ENCODE measurements around the gene MGAT4C. TPM values are rescaled to one million over a fixed set of nuclear protein-coding genes. Genes with fewer than 3 reads are reported as not detected.
A peak's percentile ranks its signal among the peaks of the same experiment; 100 is the strongest.

Gene MGAT4C
- total RNA-seq, 1 experiment from 2014 or later: not detected

GRCh38 chr12:85955127-85955526, 301.1 kb downstream of the MGAT4C start:
- BruUV-seq (replicated peaks): no TSS peak
- ATAC-seq (peak; percentile 27; the same call in 1 of the 2 replicates), DNase-seq (peak; percentile 25)
- H3K9me2 ChIP-seq (replicated peaks; ENCODE audit: low read length): no peaks in the 10 kb centered on the region
- no peak overlapping the region for H2AFZ ChIP-seq (ENCODE audit: low read length)
- H3K4me1 ChIP-seq (ENCODE audit: insufficient read depth, low read length): no peaks in the 10 kb centered on the region
- ChIA-PET CTCF (interaction anchor here (0.6 to 0.7 kb wide), 3 partner anchors 262 to 960 kb away, joined by 3 read pairs; no protein-coding TSS in a partner anchor), POLR2A (ENCODE audit: unreplicated experiment) (no interaction called here)
- H3K4me2 ChIP-seq (ENCODE audit: low read length): no peak overlapping the region
- H3K79me2 ChIP-seq (ENCODE audit: low read length): no peaks in the 10 kb centered on the region
- TF ChIP-seq CTCF (conservative IDR thresholded peaks at IDR 0.05; ENCODE audit: low read depth, low read length) (peak; percentile 58), EZH2phosphoT487 (IDR thresholded peaks at IDR 0.05; ENCODE audit: borderline replicate concordance, low read length) (no peak)
- H3F3A ChIP-seq (ENCODE audit: low read length, unreplicated experiment): no peaks in the 10 kb centered on the region
- no peaks in the 10 kb centered on the region for H4K20me1 ChIP-seq (ENCODE audit: low read length)
- no peak overlapping the region for H3K27ac ChIP-seq (ENCODE audit: low read length)
- H3K9me3 ChIP-seq (ENCODE audit: low read length): no peaks in the 10 kb centered on the region
- no peak overlapping the region for H3K9ac ChIP-seq (ENCODE audit: low read length)
- no peak overlapping the region for H3K4me3 ChIP-seq (ENCODE audit: low read length)
- intact Hi-C loops (cut with micrococcal nuclease): loop anchor here (1.0 to 10.0 kb wide), 5 partner anchors 232 to 1997 kb away; partner anchors contain the start of gene MGAT4C
- H3K36me3 ChIP-seq (ENCODE audit: low read depth, low read length): no peaks in the 10 kb centered on the region
- H3K27me3 ChIP-seq (ENCODE audit: low read length): no peaks in the 10 kb centered on the region

GRCh38 chr12:85951823-85952222, 304.4 kb downstream of the MGAT4C start:
- no TSS peak for BruUV-seq (replicated peaks)
- no peaks in the 10 kb centered on the region for H3K9me3 ChIP-seq (ENCODE audit: low read length)
- TF ChIP-seq CTCF (conservative IDR thresholded peaks at IDR 0.05; ENCODE audit: low read depth, low read length): peak; percentile 69
- TF ChIP-seq EZH2 (IDR thresholded peaks at IDR 0.05; ENCODE audit: low read length, unreplicated experiment): no peak
- no peak for TF ChIP-seq EZH2phosphoT487 (IDR thresholded peaks at IDR 0.05; ENCODE audit: borderline replicate concordance, low read length)
- no peaks in the 10 kb centered on the region for H3K36me3 ChIP-seq (ENCODE audit: low read depth, low read length)
- DNase-seq (peak; percentile 49), ATAC-seq (no peak)
- no peak overlapping the region for H3K4me3 ChIP-seq (ENCODE audit: low read length)
- ChIA-PET POLR2A (ENCODE audit: unreplicated experiment) (no interaction called here), CTCF (interaction anchor here (0.8 kb wide), 1 partner anchor 483 kb away, joined by 3 read pairs; no protein-coding TSS in a partner anchor)
- H3F3A ChIP-seq (ENCODE audit: low read length, unreplicated experiment): no peaks in the 10 kb centered on the region
- no peaks in the 10 kb centered on the region for H3K9me2 ChIP-seq (replicated peaks; ENCODE audit: low read length)
- H2AFZ ChIP-seq (ENCODE audit: low read length): no peak overlapping the region
- no peak overlapping the region for H3K4me2 ChIP-seq (ENCODE audit: low read length)
- no peak overlapping the region for H3K9ac ChIP-seq (ENCODE audit: low read length)
- H3K79me2 ChIP-seq (ENCODE audit: low read length): no peaks in the 10 kb centered on the region
- no peak overlapping the region for H3K27ac ChIP-seq (ENCODE audit: low read length)
- no peaks in the 10 kb centered on the region for H3K4me1 ChIP-seq (ENCODE audit: insufficient read depth, low read length)
- H3K27me3 ChIP-seq (ENCODE audit: low read length): no peaks in the 10 kb centered on the region
- no peaks in the 10 kb centered on the region for H4K20me1 ChIP-seq (ENCODE audit: low read length)
- intact Hi-C loops (cut with micrococcal nuclease): loop anchor here (1.0 to 10.0 kb wide), 2 partner anchors 29 to 773 kb away; no protein-coding TSS in a partner anchor

- no peaks in the 10 kb centered on the region for H3K9me2 ChIP-seq (replicated peaks; ENCODE audit: low read length)
- no peaks in the 10 kb centered on the region for H3K79me2 ChIP-seq (ENCODE audit: low read length)
- no peaks in the 10 kb centered on the region for H3K9me3 ChIP-seq (ENCODE audit: low read length)
- no peak for ATAC-seq
- no peak overlapping the region for H2AFZ ChIP-seq (ENCODE audit: low read length)
- POLR2A ChIA-PET (ENCODE audit: unreplicated experiment): no interaction called here
- no peaks in the 10 kb centered on the region for H3K27me3 ChIP-seq (ENCODE audit: low read length)
- DNase-seq: no peak
- no peaks in the 10 kb centered on the region for H3F3A ChIP-seq (ENCODE audit: low read length, unreplicated experiment)
- no peak overlapping the region for H3K4me3 ChIP-seq (ENCODE audit: low read length)
- no peaks in the 10 kb centered on the region for H3K36me3 ChIP-seq (ENCODE audit: low read depth, low read length)
- CTCF ChIA-PET: no interaction called here
- no peaks in the 10 kb centered on the region for H4K20me1 ChIP-seq (ENCODE audit: low read length)
- H3K4me2 ChIP-seq (ENCODE audit: low read length): no peak overlapping the region
- intact Hi-C loops (cut with micrococcal nuclease): no loop called here
- no peak overlapping the region for H3K9ac ChIP-seq (ENCODE audit: low read length)
- no peak for TF ChIP-seq CTCF (conservative IDR thresholded peaks at IDR 0.05; ENCODE audit: low read depth, low read length)
- no peak for TF ChIP-seq EZH2 (IDR thresholded peaks at IDR 0.05; ENCODE audit: low read length, unreplicated experiment)
- no peak for TF ChIP-seq EZH2phosphoT487 (IDR thresholded peaks at IDR 0.05; ENCODE audit: borderline replicate concordance, low read length)
- no peak overlapping the region for H3K27ac ChIP-seq (ENCODE audit: low read length)
- H3K4me1 ChIP-seq (ENCODE audit: insufficient read depth, low read length): no peaks in the 10 kb centered on the region
- no TSS peak for BruUV-seq (replicated peaks)
Observed at GRCh38 chr12:85949253-85949652, 306.9 kb downstream of the MGAT4C start.

Measured in PC-3 (cell line).